DND-41 (cell line): ENCODE data around the gene KRT32.

Experiments used
- ATAC-seq: fragments of 200-7000 bp; cut with Tn5 transposase; 3 replicates; pipeline ENCODE4 v1.9.1; 2021; ENCODE audit warnings: low read depth; ENCODE audit not compliant: insufficient read depth
- DNase-seq: peaks from one replicate; pipeline ENCODE4 v3.0.0-alpha.2; 2020
- H2AFZ ChIP-seq: 2 replicates; pipeline ENCODE4 v1.6.0; 2012; ENCODE audit warnings: low read depth, low read length
- H3K27ac ChIP-seq: 2 replicates; pipeline ENCODE4 v1.5.1; 2012; ENCODE audit warnings: low read length, inconsistent platforms
- H3K27me3 ChIP-seq: fragments of 200-600 bp; sonication (generic); 2 replicates; pipeline ENCODE4 v1.6.0; 2012; ENCODE audit warnings: low read length, mild to moderate bottlenecking, inconsistent platforms; ENCODE audit not compliant: insufficient read depth, poor library complexity
- H3K36me3 ChIP-seq: 2 replicates; pipeline ENCODE4 v1.5.1; 2012; ENCODE audit warnings: low read length, inconsistent platforms; ENCODE audit not compliant: insufficient read depth
- H3K4me1 ChIP-seq: 2 replicates; pipeline ENCODE4 v1.5.1; 2012; ENCODE audit warnings: mild to moderate bottlenecking, low read length; ENCODE audit not compliant: insufficient read depth
- H3K4me2 ChIP-seq: 2 replicates; pipeline ENCODE4 v1.6.0; 2012; ENCODE audit warnings: mild to moderate bottlenecking, moderate library complexity, low read length, inconsistent platforms; ENCODE audit not compliant: insufficient read depth
- H3K4me3 ChIP-seq, 2 experiments: fragments of 200-600 bp in 1 of 2; shearing (Covaris generic) in 1 of 2; 2 replicates each; pipeline ENCODE4 v1.5.1; 2012 to 2016; ENCODE audit warnings: inconsistent platforms in 2 of 2, low read length in 2 of 2, mild to moderate bottlenecking in 2 of 2, low read depth in 1 of 2, moderate library complexity in 1 of 2
- H3K79me2 ChIP-seq: 2 replicates; pipeline ENCODE4 v1.6.0; 2012; ENCODE audit warnings: low read length, inconsistent platforms; ENCODE audit not compliant: insufficient read depth
- H3K9ac ChIP-seq: 2 replicates; pipeline ENCODE4 v1.6.0; 2012; ENCODE audit warnings: low read depth, mild to moderate bottlenecking, inconsistent platforms, low read length, moderate library complexity
- H3K9me3 ChIP-seq: 2 replicates; pipeline ENCODE4 v1.5.1; 2012; ENCODE audit warnings: low read length, moderate library complexity, mild to moderate bottlenecking, inconsistent platforms; ENCODE audit not compliant: insufficient read depth, severe bottlenecking
- H4K20me1 ChIP-seq: 2 replicates; pipeline ENCODE4 v1.6.0; 2012; ENCODE audit warnings: low read length; ENCODE audit not compliant: insufficient read depth
- CTCF ChIP-seq: IDR thresholded peaks from 2 replicates; pipeline ENCODE4 v1.5.1; 2012; ENCODE audit warnings: borderline replicate concordance, low read length, moderate library complexity, mild to moderate bottlenecking; ENCODE audit not compliant: poor library complexity, severe bottlenecking; ENCODE audit errors: extremely low read depth
- EZH2 ChIP-seq: IDR thresholded peaks from 3 replicates; pipeline ENCODE4 v1.6.1; 2012; ENCODE audit warnings: borderline replicate concordance, low read depth, mild to moderate bottlenecking, moderate library complexity, low read length, inconsistent platforms; ENCODE audit not compliant: severe bottlenecking

The KRT32 gene

GRCh38 chr17:41413353-41413957 is 53.7 kb downstream of the KRT32 start:
- Histone ChIP-seq H4K20me1 (0 out of 2 replicates have a peak, but pooled peaks cover 3% of the 10 kb centered on the region), H3K36me3 (no peaks in the 10 kb centered on the region), H3K79me2 (no peaks in the 10 kb centered on the region), H3K4me1 (no peaks in the 10 kb centered on the region), H3K27me3 (peaks cover 10% of the 10 kb centered on the region), H3K9me3 (no peaks in the 10 kb centered on the region), H3K27ac (no peak overlapping the region), H2AFZ (no peak overlapping the region), H3K9ac (no peak overlapping the region), H3K4me2 (no peak overlapping the region), H3K4me3 (no peak overlapping the region)
- TF ChIP-seq EZH2 (no peak), CTCF (no peak)
- no peak for ATAC-seq
- no peak for DNase-seq

GRCh38 chr17:41411072-41411840 is 55.9 kb downstream of the KRT32 start:
- H3K36me3 ChIP-seq = no peaks in the 10 kb centered on the region
- peaks cover 3% of the 10 kb centered on the region; the same call in 1 of the 2 replicates for H4K20me1 ChIP-seq
- peaks cover 8% of the 10 kb centered on the region for H3K27me3 ChIP-seq
- no peaks in the 10 kb centered on the region for H3K79me2 ChIP-seq
- no peak overlapping the region for H3K9ac ChIP-seq
- no peaks in the 10 kb centered on the region for H3K4me1 ChIP-seq
- no peak overlapping the region for H3K4me2 ChIP-seq
- H2AFZ ChIP-seq = no peak overlapping the region
- no peaks in the 10 kb centered on the region for H3K9me3 ChIP-seq
- no peak overlapping the region for H3K4me3 ChIP-seq
- TF ChIP-seq CTCF (no peak), EZH2 (no peak)
- ATAC-seq = no peak
- DNase-seq = no peak
- no peak overlapping the region for H3K27ac ChIP-seq
